Spleen (tissue), 11 donors: ENCODE data around the gene PARD3B. TPM values are rescaled to one million over a fixed set of nuclear protein-coding genes. Genes with fewer than 3 reads are reported as not detected.

Experiments
- DNase-seq: peaks from one replicate; pipeline ENCODE4 v3.0.0-alpha.2; 2020
- H3K27ac ChIP-seq, 8 donors: fragments of 200-600 bp; sonication (generic) in 7 of 8; 1 replicate in 4 of 8; 2 replicates in 4 of 8; pipeline versions ENCODE4 v1.5.0 to v1.8.0; 2016 to 2021; ENCODE audit warnings: inconsistent platforms in 4 of 8, mild to moderate bottlenecking in 4 of 8, moderate library complexity in 1 of 8
- H3K27me3 ChIP-seq, 7 donors: fragments of 200-600 bp; sonication (generic) in 6 of 7; replicated peaks in 1 of 7; 1 replicate in 4 of 7; 2 replicates in 3 of 7; pipeline versions ENCODE4 v1.5.0 to v1.8.0; 2016 to 2021; ENCODE audit warnings: inconsistent platforms in 3 of 7, mild to moderate bottlenecking in 1 of 7
- H3K36me3 ChIP-seq, 6 donors: fragments of 200-600 bp; sonication (generic) in 5 of 6; 1 replicate in 4 of 6; 2 replicates in 2 of 6; pipeline versions ENCODE4 v1.5.0 to v1.8.0; 2016 to 2021; ENCODE audit warnings: inconsistent platforms in 2 of 6
- H3K4me1 ChIP-seq, 6 donors: fragments of 200-600 bp; sonication (generic) in 5 of 6; 1 replicate in 3 of 6; 2 replicates in 3 of 6; pipeline versions ENCODE4 v1.5.0 to v1.8.0; 2016 to 2021; ENCODE audit warnings: inconsistent platforms in 3 of 6
- H3K4me3 ChIP-seq, 8 donors: fragments of 200-600 bp; sonication (generic) in 7 of 8; 1 replicate in 4 of 8; 2 replicates in 4 of 8; pipeline versions ENCODE4 v1.5.0 to v1.8.0; 2016 to 2021; ENCODE audit warnings: inconsistent platforms in 4 of 8, mild to moderate bottlenecking in 4 of 8, moderate library complexity in 2 of 8
- H3K9me3 ChIP-seq, 8 donors: fragments of 200-600 bp; sonication (generic) in 7 of 8; 1 replicate in 4 of 8; 2 replicates in 4 of 8; pipeline versions ENCODE4 v1.5.0 to v1.8.0; 2016 to 2021; ENCODE audit warnings: inconsistent platforms in 4 of 8
- CTCF ChIP-seq, 11 experiments: fragments of 200-600 bp in 7 of 11; fragments of 450-650 bp in 4 of 11; sonication (generic) in 4 of 11; IDR thresholded peaks in 8 of 11; conservative IDR thresholded peaks in 3 of 11; 1 replicate in 7 of 11; 2 replicates in 4 of 11; pipeline versions ENCODE4 v1.4.0 to v1.8.0; 2016 to 2021; ENCODE audit warnings: antibody characterized with exemption in 11 of 11, inconsistent platforms in 4 of 11, mild to moderate bottlenecking in 1 of 11
- POLR2A ChIP-seq, 3 donors: fragments of 450-650 bp; IDR thresholded peaks; one replicate each; pipeline ENCODE4 v1.5.1; 2017; ENCODE audit warnings: antibody characterized with exemption in 3 of 3, mild to moderate bottlenecking in 1 of 3
- POLR2AphosphoS5 ChIP-seq, 3 donors: sonication (generic); formaldehyde crosslinking; IDR thresholded peaks; one replicate each; pipeline ENCODE4 v1.5.1; 2017; ENCODE audit warnings: antibody characterized with exemption in 3 of 3
- WGBS, 5 donors: extraction: QIAGEN DNeasy Blood & Tissue Kit in 3 of 5; methylation state at CpG; one replicate each; pipeline versions ENCODE4 v1.1.5 to v1.1.7; 2013 to 2018; 5-methylcytosine and 5-hydroxymethylcytosine counted together
- intact Hi-C: fragments of 100-400 bp; cut with DNase I; formaldehyde crosslinking; loops from one replicate; pipeline ENCODE4 v1.15.0; 2023; ENCODE audit warnings: low total_unique reads
- polyA plus RNA-seq, 3 donors: library from polyadenylated mRNA; stranded (reverse); fragments of 200-250 nt; gene quantifications; one replicate each; pipeline ENCODE4 v1.2.1, GENCODE V29; 2013
- total RNA-seq, 7 donors: library from RNA; depleted of rRNA in 3 of 7; stranded (reverse); fragments of >200 nt in 3 of 7; fragmentation: NEBNext Ultra II Directional in 4 of 7; extraction: Animal tissue kit (Norgen Biotek cat#: 25700) in 4 of 7; gene quantifications; one replicate each; pipeline versions ENCODE4 v1.1.0 to v1.2.1, GENCODE V29; 2016 to 2021
- donor health status: healthy with polysubstance abuse.
- donor health status: DM: no; HTN: no; CAD: no; lungs with moderate emphysema.
- donor health status: DM: no; HTN: no; CAD: no.
- donor health status: Bipolar disorder and iron deficiency.
- donor health status: healthy.
- donor health status: DM: no; HTN: no; CAD: no.
- donor health status: DM: yes; HTN: yes; CAD: no.

The PARD3B gene
- total and polyA plus RNA-seq, 10 donors, result 0.85 to 27.8 (median 14.7) TPM

GRCh38 chr2:205079173-205079572, 533.9 kb downstream of the PARD3B start:
- no peak overlapping the region for H3K4me3 ChIP-seq
- H3K4me1 ChIP-seq, result no peaks in the 10 kb centered on the region
- 74 to 82% (median 79%) methylated on average over 3 of the region's 3 CpGs for WGBS, 5 donors
- no peaks in the 10 kb centered on the region for H3K36me3 ChIP-seq
- no peak for DNase-seq
- no peaks in the 10 kb centered on the region for H3K9me3 ChIP-seq
- TF ChIP-seq POLR2AphosphoS5 (IDR thresholded peaks at IDR 0.05) (no peak), CTCF (IDR thresholded peaks at IDR 0.05 in 8 of 11, conservative IDR thresholded peaks at IDR 0.05 in 3 of 11) (no peak), POLR2A (IDR thresholded peaks at IDR 0.05) (no peak)
- intact Hi-C loops, result no loop called here
- no peak overlapping the region for H3K27ac ChIP-seq
- no peaks in the 10 kb centered on the region for H3K27me3 ChIP-seq

- Histone ChIP-seq H3K9me3 (no peaks in the 10 kb centered on the region), H3K27me3 (no peaks in the 10 kb centered on the region), H3K4me3 (no peak overlapping the region), H3K4me1 (no peaks in the 10 kb centered on the region), H3K36me3 (no peaks in the 10 kb centered on the region), H3K27ac (no peak overlapping the region)
- DNase-seq, result no peak
- TF ChIP-seq CTCF (IDR thresholded peaks at IDR 0.05 in 8 of 11, conservative IDR thresholded peaks at IDR 0.05 in 3 of 11) (no peak), POLR2AphosphoS5 (IDR thresholded peaks at IDR 0.05) (no peak), POLR2A (IDR thresholded peaks at IDR 0.05) (no peak)
- intact Hi-C loops, result no loop called here
- 78 to 92% (median 90%) methylated on average over 1 of the region's 1 CpG for WGBS, 5 donors
These were observed 541.4 kb downstream of the PARD3B start for GRCh38 chr2:205086662-205087061.

GRCh38 chr2:205087862-205088261, 542.6 kb downstream of the PARD3B start:
- no peaks in the 10 kb centered on the region for H3K27me3 ChIP-seq
- no peaks in the 10 kb centered on the region for H3K4me1 ChIP-seq
- no peak overlapping the region for H3K4me3 ChIP-seq
- no peak overlapping the region for H3K27ac ChIP-seq
- WGBS, 5 donors, result 87 to 89% (median 88%) methylated on average over 4 of the region's 4 CpGs
- intact Hi-C loops, result no loop called here
- TF ChIP-seq POLR2A (IDR thresholded peaks at IDR 0.05), result no peak
- TF ChIP-seq POLR2AphosphoS5 (IDR thresholded peaks at IDR 0.05), result no peak
- no peak for TF ChIP-seq CTCF (IDR thresholded peaks at IDR 0.05 in 8 of 11, conservative IDR thresholded peaks at IDR 0.05 in 3 of 11)
- DNase-seq, result no peak
- no peaks in the 10 kb centered on the region for H3K9me3 ChIP-seq
- no peaks in the 10 kb centered on the region for H3K36me3 ChIP-seq

GRCh38 chr2:205089958-205090357, 544.7 kb downstream of the PARD3B start:
- Histone ChIP-seq H3K4me1 (no peaks in the 10 kb centered on the region), H3K4me3 (no peak overlapping the region), H3K27me3 (no peaks in the 10 kb centered on the region), H3K27ac (peak overlapping the region in 1 of 8 donors; percentile 30), H3K36me3 (no peaks in the 10 kb centered on the region), H3K9me3 (no peaks in the 10 kb centered on the region)
- TF ChIP-seq POLR2AphosphoS5 (IDR thresholded peaks at IDR 0.05) (peak in 1 of 3 donors; percentile 31), CTCF (IDR thresholded peaks at IDR 0.05 in 8 of 11, conservative IDR thresholded peaks at IDR 0.05 in 3 of 11) (no peak)
- WGBS, 5 donors, result 52 to 72% (median 64%) methylated on average over 2 of the region's 2 CpGs
- intact Hi-C loops, result no loop called here
- no peak for DNase-seq
